Neural cell (in vitro differentiated cells): ENCODE measurements around the gene MBD4.

Experiments used
- CTCF ChIP-seq: fragments of 450-650 bp; IDR thresholded peaks from 2 replicates; pipeline ENCODE4 v1.5.1; 2014; ENCODE audit warnings: antibody characterized with exemption, mild to moderate bottlenecking, moderate library complexity; ENCODE audit not compliant: poor library complexity, severe bottlenecking
- REST ChIP-seq: IDR thresholded peaks from 2 replicates; pipeline ENCODE4 v1.6.1; 2012; ENCODE audit warnings: borderline replicate concordance
- SMC3 ChIP-seq: fragments of 450-650 bp; conservative IDR thresholded peaks from 2 replicates; pipeline ENCODE4 v1.6.1; 2014; ENCODE audit warnings: antibody characterized with exemption, mild to moderate bottlenecking, moderate library complexity; ENCODE audit not compliant: poor library complexity

GRCh38 chr3:129429080-129429451 is 10.7 kb downstream of the MBD4 start:
- TF ChIP-seq CTCF (no peak), REST (no peak), SMC3 (no peak)
